Esophagus squamous epithelium (tissue), 4 donors: ENCODE measurements around the gene TUBG2.

Experiments used
- CTCF ChIP-seq, 6 experiments: fragments of 450-650 bp in 4 of 6; fragments of 200-600 bp in 2 of 6; sonication (generic) in 2 of 6; IDR thresholded peaks; one replicate each; pipeline ENCODE4 v1.5.1; 2016 to 2019; ENCODE audit warnings: antibody characterized with exemption in 6 of 6, mild to moderate bottlenecking in 4 of 6, moderate library complexity in 4 of 6
- POLR2A ChIP-seq, 4 donors: fragments of 450-650 bp; IDR thresholded peaks; one replicate each; pipeline ENCODE4 v1.6.1; 2017; ENCODE audit warnings: antibody characterized with exemption in 4 of 4, mild to moderate bottlenecking in 4 of 4, moderate library complexity in 3 of 4

- TF ChIP-seq CTCF (IDR thresholded peaks at IDR 0.05) (no peak), POLR2A (IDR thresholded peaks at IDR 0.05) (no peak)
These were observed 7.7 kb upstream of the TUBG2 start for GRCh38 chr17:42651392-42651791.
